RCC 7860 (cell line): ENCODE measurements around the gene POLR3C.
"Not testable (repeated sequence)": the region's sequence is repeated elsewhere in the genome, so short reads cannot be mapped to it uniquely, and the experiment has no call there.

ENCODE experiments used
- DNase-seq: peaks from one replicate; pipeline ENCODE4 v3.0.0-alpha.2; 2015; ENCODE audit warnings: low spot score
- FAIRE-seq: peaks from 2 replicates; lab custom pipeline; 2012; peaks lifted over from hg19 to GRCh38; lab: Jason Lieb, UNC

The POLR3C gene

GRCh38 chr1:145818095-145818494, 5.9 kb upstream of the POLR3C start:
- peak; percentile 80 for DNase-seq
- FAIRE-seq: peak; percentile 97

DNA sequence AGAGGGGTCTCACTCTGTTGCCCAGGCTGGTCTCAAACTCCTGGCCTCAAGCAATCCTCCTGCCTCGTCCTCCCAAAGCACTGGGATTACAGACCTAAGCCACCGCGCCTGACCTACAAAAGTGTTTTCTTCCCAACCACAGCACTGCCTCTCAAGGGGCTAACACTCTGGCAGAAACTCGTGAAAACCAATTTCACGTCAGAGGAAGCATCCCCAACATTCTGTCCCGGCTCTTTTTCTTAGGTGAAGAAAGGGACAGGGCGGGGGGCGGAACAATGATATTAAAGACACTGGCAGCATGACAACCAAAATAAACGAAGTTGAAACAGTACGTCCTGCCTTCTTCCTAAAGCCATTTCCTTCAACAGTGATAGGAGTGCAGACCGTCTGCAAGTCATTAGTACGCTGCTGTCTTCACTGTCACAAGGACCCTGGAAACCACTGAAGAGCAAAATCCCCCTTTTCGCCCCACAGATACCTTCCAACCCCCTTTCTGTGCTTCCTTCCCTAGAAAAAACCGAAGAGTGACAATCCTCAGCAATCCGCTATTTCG, 1.1 kb upstream of the POLR3C start:
- not testable (repeated sequence) for DNase-seq, FAIRE-seq

- DNase-seq (peak; percentile 11), FAIRE-seq (no peak)
Observed at GRCh38 chr1:145824499-145824842, 471 bp downstream of the POLR3C start.

DNA sequence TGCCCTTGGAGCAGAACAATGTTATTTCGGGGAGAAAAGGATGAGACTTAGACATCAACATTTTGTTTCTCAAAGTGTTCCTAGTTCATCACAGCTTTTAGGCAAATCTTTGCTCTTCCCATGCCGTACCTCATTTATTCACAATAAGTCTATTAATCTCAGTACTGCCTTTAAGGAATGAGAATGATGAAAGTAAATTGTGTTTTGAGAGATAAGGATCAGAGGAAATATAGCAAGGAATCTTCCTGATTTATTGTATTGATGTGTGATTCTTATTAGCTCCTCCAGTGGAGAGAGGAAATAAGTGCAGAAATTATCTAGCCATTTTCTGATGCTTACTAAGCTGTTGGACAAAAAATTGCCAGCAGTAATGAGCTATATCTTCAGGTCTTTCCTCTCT, 2.0 kb downstream of the POLR3C start:
- FAIRE-seq (no peak), DNase-seq (no peak)

DNA sequence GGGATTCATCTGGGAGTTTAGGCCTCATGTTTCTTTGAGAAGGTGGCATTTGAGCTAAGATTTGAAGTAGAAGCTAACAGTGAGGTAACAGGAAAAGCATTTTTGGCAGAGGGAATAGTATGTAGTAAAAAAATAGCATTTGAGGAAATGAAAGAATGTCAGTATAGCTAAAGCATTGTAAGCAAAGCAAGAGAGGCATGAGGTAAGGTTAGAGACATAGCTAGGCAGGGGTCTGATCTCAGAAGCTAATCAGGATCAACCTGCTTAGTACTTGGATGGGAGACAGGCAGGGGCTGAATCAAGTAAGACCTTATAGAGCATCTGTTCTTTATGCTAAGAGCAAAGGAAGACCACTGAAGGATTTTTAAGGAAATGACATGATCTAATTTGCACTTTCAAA, 4.0 kb downstream of the POLR3C start:
- DNase-seq: no peak
- no peak for FAIRE-seq

- no peak for DNase-seq
- no peak for FAIRE-seq
Observed at GRCh38 chr1:145828367-145829026, 4.5 kb downstream of the POLR3C start.

DNA sequence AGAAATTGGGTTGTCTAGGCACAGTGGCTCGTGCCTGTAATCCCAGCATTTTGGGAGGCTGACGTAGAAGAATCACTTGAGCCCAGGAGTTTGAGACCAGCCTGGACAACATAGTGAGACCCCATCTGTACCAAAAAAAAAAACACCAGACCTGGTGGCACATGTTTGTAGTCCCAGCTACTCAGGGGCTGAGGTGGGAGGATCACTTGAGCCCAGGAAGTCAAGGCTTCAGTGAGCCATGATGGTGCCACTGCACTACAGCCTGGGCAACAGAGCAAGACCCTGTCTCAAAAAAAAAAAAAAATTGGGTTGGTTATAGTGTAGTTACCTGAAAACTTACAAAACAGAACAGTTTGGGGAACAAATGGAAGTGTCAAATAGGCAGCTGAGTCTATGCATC, 6.8 kb downstream of the POLR3C start:
- DNase-seq: not testable (repeated sequence)

DNA sequence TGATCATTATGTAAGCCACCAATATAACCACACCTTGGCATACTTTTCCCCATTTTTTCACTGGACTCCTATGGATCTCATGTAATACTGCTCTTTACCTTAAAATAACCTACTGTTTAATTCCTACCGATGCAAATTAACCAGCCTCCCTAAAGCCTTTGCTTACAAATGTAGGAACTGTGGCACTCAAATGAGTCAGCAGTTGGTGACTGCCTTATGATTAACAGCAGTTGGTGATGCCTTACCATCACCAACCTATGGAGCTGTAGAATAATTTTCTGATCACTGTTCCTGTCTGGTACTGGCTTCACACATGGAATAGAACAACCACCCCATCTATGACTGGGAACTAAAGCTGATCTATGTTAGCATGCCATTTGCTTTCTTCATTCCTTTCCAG, 13.7 kb downstream of the POLR3C start:
- DNase-seq: peak; percentile 12
- no peak for FAIRE-seq

More for the DNA sequence above, 6.8 kb downstream of the POLR3C start:
- not testable (repeated sequence) for FAIRE-seq

GRCh38 chr1:145843031-145843430, 19.0 kb downstream of the POLR3C start:
- no peak for FAIRE-seq
- DNase-seq: no peak

- FAIRE-seq: no peak
Observed at GRCh38 chr1:145845144-145845513, 21.1 kb downstream of the POLR3C start.

DNA sequence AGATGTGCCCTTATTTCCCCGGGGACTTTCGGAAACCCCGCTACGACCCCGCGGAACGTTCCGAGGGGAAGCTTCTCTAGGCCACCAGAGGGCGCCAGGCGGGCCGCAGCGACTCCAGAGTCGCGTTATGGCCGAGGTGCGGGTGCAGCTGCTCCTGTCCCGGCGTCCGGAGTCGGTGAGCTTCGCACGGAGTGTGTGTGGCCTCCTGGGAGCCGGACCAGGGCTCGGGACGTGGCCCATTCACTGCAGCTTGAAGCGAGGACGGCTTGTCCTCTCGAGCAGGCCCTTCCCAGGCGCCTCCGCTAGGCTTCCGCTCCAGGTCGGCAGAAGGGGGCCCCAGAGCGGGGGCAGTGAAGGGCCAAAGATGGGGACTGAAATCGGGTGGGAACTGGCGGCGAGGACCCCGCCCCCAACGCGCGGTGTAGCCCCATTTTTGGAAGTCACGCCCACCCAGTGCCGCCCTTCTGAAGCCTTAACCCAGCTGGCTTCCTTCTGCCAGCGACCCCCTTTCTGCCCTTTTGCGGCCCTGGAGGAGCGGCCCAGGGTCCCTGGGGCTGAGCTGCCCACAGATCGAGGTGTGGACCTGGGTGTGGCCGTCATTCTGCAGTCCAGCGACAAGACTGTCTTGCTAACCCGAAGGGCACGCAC, 21.6 kb downstream of the POLR3C start, which contains the start of gene NUDT17:
NUDT17 (plus strand) TSS at position 117 of the 648 bp plus-strand sequence; CDS start at position 128, 11 bp downstream.
- FAIRE-seq (no peak), DNase-seq (peak; percentile 31)

More at GRCh38 chr1:145845144-145845513, 21.1 kb downstream of the POLR3C start:
- DNase-seq: no peak

- DNase-seq: no peak
- FAIRE-seq: no peak
Observed at GRCh38 chr1:145846201-145846612, 22.2 kb downstream of the POLR3C start.

DNA sequence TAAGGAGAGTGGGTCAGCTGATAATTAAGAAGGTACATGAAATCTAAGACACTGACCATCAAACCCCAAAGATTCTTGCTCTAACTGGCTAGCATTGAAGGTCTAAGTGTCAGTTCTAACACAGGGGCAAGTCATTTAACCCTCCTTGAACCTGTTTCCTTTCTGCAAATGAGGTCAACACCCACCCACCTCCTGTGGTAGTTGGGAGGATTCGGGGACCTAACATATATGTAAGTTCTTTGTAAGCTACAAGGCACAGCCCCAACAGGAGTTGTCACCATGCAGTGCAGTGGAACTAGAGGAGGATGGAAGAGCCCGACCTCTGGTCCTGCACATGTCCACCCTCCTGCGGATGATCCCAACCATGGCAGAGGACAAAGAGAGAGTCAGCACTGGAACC, 23.8 kb downstream of the POLR3C start:
- FAIRE-seq (no peak), DNase-seq (no peak)

DNA sequence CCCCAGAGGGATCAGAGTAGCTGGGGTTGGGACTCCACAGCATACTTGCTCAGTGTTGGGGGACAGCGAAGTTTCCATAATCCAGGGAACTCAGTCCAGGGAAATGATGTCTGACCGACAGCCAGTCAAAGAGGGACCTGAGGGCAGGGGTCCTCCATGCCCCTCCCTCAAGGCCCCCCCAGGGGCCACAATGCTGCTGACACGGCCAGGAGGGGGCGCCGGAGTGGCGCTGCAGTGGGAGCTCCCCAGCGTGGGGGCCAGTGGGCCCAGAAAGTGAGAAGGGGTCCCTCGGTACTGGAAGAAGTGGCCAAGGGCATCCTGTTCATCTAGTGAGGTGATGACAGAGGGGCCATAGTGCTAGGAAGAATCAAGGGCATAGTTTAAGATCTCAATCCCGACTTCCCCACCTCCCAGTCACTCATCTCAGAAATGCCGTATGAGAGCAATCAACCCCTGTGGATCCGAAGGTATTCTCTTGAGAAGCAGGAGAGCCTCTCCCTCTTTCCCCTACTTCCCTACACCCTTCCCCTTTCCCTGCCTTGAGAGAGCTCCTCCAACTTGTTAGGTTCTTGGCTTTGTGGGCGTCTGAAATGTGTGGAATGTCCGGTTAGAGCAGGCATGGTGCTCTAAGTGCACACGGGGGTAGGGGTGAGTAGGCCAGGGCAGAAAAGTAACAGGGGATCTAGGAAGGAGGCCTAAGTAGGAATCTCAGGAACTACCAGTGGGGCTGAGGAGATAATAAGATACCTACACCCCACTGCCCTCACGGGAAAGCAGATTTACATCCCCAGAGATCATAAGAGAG, 25.6 kb downstream of the POLR3C start:
- peak; percentile 13 for DNase-seq
- no peak for FAIRE-seq

- DNase-seq: no peak
- no peak for FAIRE-seq
Observed at GRCh38 chr1:145855426-145855948, 31.5 kb downstream of the POLR3C start.

- no peak for FAIRE-seq
- no peak for DNase-seq
Observed at GRCh38 chr1:145857170-145857569, 33.2 kb downstream of the POLR3C start.

GRCh38 chr1:145858238-145858900, 34.4 kb downstream of the POLR3C start:
- FAIRE-seq: no peak
- DNase-seq: no peak

GRCh38 chr1:145858901-145859490, 35.0 kb downstream of the POLR3C start, which contains the start of gene PIAS3:
Gene PIAS3 (minus strand): TSS chr1:145859081. CDS start chr1:145858990, 91 bp downstream.
- FAIRE-seq: peak; percentile 28
- peak; percentile 82 for DNase-seq

DNA sequence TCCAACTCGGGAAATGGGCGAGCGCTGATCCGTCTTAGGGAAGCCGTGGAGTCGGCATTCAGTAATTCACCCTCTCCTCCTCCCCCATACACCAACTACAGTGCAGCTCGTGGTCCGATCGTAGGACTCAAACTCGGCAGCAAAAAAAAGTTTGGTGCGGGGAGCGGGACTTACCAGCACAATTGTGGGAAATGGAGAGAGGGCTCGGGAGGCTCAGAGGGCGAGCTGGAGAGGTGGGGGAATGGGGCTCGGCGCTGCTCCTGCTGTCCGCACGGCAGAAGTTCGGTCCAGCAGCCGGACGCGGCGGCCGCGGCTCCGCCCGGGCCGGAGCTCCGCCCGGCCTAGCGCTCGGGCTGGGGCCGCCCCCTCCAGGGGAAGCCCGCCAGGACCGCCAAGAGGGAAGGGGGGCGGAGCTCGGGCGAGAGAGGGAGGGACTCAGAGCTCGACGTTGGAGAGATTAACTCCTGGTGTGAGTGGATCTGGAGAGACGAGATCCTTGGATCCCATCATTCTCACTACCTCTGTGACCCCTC, 35.6 kb downstream of the POLR3C start:
- DNase-seq (peak; percentile 71), FAIRE-seq (no peak)
